ENCODE results near the gene HDLBP. TPM values are rescaled to one million over a fixed set of nuclear protein-coding genes. Genes with fewer than 3 reads are reported as not detected.

HDLBP gene
- total RNA-seq, 1 donor = 1,418 TPM

DNA sequence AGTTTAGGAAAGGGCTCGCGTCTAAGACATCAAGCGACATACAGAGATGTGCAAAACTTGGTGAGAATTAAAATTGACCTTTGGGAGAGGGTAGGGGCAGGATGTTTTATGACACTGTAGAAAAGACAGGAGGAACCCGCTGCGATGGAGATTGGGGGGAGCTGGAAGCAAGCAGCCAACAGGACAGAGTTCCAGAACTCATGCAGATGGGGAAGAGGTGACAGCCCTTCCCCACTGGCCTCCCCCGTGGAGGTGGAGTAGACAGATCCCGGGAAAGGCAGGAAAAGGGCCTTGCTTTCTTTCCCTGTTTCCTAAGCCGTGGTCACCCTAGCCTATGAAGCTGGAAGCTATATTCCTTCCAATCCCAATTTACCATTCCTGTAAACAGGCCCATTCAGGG is 87.9 kb downstream of the HDLBP start:
- Histone ChIP-seq H4K20me1 (ENCODE audit: insufficient read depth, low read length) (peaks cover 65% of the 10 kb centered on the region), H2AFZ (ENCODE audit: low read length) (no peak overlapping the region), H3K4me1 (ENCODE audit: insufficient read depth, low read length) (peaks cover 15% of the 10 kb centered on the region), H3K36me3 (ENCODE audit: insufficient read depth, low read length) (peaks cover 64% of the 10 kb centered on the region), H3K4me3 (ENCODE audit: insufficient read depth, low read length) (no peak overlapping the region), H3K4me2 (ENCODE audit: insufficient read depth, low read length) (no peak overlapping the region), H3K79me2 (ENCODE audit: insufficient read depth, low read length) (peaks cover 15% of the 10 kb centered on the region), H3K9me3 (ENCODE audit: low read depth, low read length) (no peaks in the 10 kb centered on the region), H3K27ac (ENCODE audit: low read depth, low read length) (no peak overlapping the region), H3K27me3 (ENCODE audit: insufficient read depth, low read length) (no peaks in the 10 kb centered on the region)
- TF ChIP-seq, protein P1, sequence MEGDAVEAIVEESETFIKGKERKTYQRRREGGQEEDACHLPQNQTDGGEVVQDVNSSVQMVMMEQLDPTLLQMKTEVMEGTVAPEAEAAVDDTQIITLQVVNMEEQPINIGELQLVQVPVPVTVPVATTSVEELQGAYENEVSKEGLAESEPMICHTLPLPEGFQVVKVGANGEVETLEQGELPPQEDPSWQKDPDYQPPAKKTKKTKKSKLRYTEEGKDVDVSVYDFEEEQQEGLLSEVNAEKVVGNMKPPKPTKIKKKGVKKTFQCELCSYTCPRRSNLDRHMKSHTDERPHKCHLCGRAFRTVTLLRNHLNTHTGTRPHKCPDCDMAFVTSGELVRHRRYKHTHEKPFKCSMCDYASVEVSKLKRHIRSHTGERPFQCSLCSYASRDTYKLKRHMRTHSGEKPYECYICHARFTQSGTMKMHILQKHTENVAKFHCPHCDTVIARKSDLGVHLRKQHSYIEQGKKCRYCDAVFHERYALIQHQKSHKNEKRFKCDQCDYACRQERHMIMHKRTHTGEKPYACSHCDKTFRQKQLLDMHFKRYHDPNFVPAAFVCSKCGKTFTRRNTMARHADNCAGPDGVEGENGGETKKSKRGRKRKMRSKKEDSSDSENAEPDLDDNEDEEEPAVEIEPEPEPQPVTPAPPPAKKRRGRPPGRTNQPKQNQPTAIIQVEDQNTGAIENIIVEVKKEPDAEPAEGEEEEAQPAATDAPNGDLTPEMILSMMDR (IDR thresholded peaks at IDR 0.05; ENCODE audit: extremely low read depth, low read depth, low read length) = no peak
- DNase-seq (ENCODE audit: insufficient read length, low spot score, missing footprints) = peak; percentile 53

DNA sequence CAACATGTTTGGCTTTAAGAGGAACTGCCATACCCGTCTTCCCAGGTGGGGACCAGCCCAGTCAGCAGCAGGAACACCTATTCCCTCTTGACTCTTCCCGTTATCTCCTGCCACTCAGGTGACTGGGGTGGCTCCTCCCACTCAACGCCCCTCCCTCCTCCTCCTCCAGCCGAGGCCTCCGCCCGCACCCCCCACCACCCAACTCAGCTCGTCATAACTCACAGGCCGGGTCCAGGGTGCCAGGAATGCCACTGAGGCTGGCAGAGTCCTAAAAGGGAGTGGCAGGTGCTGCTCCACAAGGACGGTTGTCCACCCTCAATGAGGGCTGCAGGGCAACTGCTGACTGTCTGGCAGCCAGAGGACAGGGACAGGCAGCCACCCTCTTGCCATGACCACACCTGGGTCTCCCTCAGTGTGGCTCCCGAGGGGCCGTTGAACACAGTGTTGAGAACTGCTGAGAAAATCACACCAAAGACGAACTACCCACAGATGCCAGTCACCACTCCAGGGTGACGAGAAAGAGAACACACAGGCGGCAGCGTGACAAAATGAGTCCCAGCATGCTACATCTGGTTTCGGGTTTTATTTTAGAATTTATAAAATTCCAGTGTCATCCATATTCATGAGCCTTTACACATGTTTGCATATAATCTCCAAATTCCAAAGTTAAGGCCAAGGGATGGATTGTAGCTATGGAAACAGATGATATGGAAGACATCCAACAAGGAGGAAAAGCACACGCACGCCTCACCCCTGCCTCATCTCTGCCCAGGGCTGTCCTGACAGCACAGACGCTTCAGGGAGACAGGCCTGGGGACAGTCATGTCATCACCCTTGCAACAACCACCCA is 88.5 kb downstream of the HDLBP start:
- DNase-seq (ENCODE audit: insufficient read length, low spot score, missing footprints) = peak; percentile 74
- Histone ChIP-seq H2AFZ (ENCODE audit: low read length) (no peak overlapping the region), H3K36me3 (ENCODE audit: insufficient read depth, low read length) (peaks cover 62% of the 10 kb centered on the region), H3K27ac (ENCODE audit: low read depth, low read length) (no peak overlapping the region), H3K79me2 (ENCODE audit: insufficient read depth, low read length) (peaks cover 14% of the 10 kb centered on the region), H3K4me1 (ENCODE audit: insufficient read depth, low read length) (peaks cover 15% of the 10 kb centered on the region), H3K9me3 (ENCODE audit: low read depth, low read length) (no peaks in the 10 kb centered on the region), H3K4me2 (ENCODE audit: insufficient read depth, low read length) (no peak overlapping the region), H3K27me3 (ENCODE audit: insufficient read depth, low read length) (no peaks in the 10 kb centered on the region), H3K4me3 (ENCODE audit: insufficient read depth, low read length) (no peak overlapping the region), H4K20me1 (ENCODE audit: insufficient read depth, low read length) (peaks cover 63% of the 10 kb centered on the region)
- TF ChIP-seq, protein P1 (IDR thresholded peaks at IDR 0.05; ENCODE audit: extremely low read depth, low read depth, low read length) = no peak

DNA sequence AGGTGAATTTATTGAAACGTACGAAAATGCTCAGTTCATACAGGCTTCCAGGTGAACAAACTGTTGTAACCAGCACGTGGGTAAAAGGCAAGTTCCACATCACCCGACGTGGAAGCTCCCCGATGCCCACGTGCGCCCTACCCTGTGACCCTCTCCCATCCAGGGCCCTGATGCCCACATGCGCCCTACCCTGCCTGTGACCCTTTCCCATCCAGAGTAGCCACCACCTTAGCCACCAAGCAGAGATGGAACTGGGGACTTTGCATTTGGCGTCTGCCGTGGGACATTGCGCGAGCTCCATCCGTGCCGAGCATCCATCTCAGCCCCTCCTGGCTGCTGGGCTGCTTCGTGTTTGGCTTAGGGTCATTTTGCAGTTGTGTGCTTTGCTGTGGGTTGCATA is 89.5 kb downstream of the HDLBP start:
- H3K27ac ChIP-seq (ENCODE audit: low read depth, low read length) = no peak overlapping the region
- H3K36me3 ChIP-seq (ENCODE audit: insufficient read depth, low read length) = peaks cover 55% of the 10 kb centered on the region
- TF ChIP-seq, protein P1 (IDR thresholded peaks at IDR 0.05; ENCODE audit: extremely low read depth, low read depth, low read length) = no peak
- H3K9me3 ChIP-seq (ENCODE audit: low read depth, low read length) = no peaks in the 10 kb centered on the region
- H3K79me2 ChIP-seq (ENCODE audit: insufficient read depth, low read length) = peaks cover 7% of the 10 kb centered on the region
- H2AFZ ChIP-seq (ENCODE audit: low read length) = no peak overlapping the region
- H4K20me1 ChIP-seq (ENCODE audit: insufficient read depth, low read length) = peaks cover 55% of the 10 kb centered on the region
- H3K4me1 ChIP-seq (ENCODE audit: insufficient read depth, low read length) = peaks cover 15% of the 10 kb centered on the region
- H3K4me3 ChIP-seq (ENCODE audit: insufficient read depth, low read length) = no peak overlapping the region
- H3K4me2 ChIP-seq (ENCODE audit: insufficient read depth, low read length) = no peak overlapping the region
- peak; percentile 39 for DNase-seq (ENCODE audit: insufficient read length, low spot score, missing footprints)
- no peaks in the 10 kb centered on the region for H3K27me3 ChIP-seq (ENCODE audit: insufficient read depth, low read length)

DNA sequence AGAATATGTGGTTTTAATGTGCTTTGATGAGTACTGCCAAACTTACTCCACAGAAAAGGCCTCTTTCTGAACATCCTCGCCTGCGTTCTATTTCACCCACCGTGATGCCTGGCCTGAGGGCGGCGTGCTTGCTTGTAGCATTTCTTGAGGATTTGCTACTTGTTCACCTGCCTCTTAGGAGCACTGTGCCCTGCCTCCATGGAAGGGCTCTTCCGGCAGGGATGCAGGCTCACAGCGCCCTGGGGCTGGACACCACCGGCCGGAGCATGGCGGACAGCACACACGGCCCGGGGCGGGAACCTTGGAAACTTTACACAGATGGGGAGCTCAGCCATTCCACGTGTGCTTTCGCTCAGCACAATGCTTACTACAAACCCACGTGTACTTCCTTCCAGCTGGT is 89.9 kb downstream of the HDLBP start:
- Histone ChIP-seq H4K20me1 (ENCODE audit: insufficient read depth, low read length) (peaks cover 55% of the 10 kb centered on the region), H3K4me1 (ENCODE audit: insufficient read depth, low read length) (peaks cover 15% of the 10 kb centered on the region), H3K36me3 (ENCODE audit: insufficient read depth, low read length) (peaks cover 50% of the 10 kb centered on the region), H2AFZ (ENCODE audit: low read length) (no peak overlapping the region), H3K9me3 (ENCODE audit: low read depth, low read length) (no peaks in the 10 kb centered on the region), H3K27me3 (ENCODE audit: insufficient read depth, low read length) (no peaks in the 10 kb centered on the region), H3K27ac (ENCODE audit: low read depth, low read length) (no peak overlapping the region), H3K4me2 (ENCODE audit: insufficient read depth, low read length) (no peak overlapping the region), H3K4me3 (ENCODE audit: insufficient read depth, low read length) (no peak overlapping the region), H3K79me2 (ENCODE audit: insufficient read depth, low read length) (peaks cover 7% of the 10 kb centered on the region)
- TF ChIP-seq, protein P1 (IDR thresholded peaks at IDR 0.05; ENCODE audit: extremely low read depth, low read depth, low read length) = no peak
- DNase-seq (ENCODE audit: insufficient read length, low spot score, missing footprints) = peak; percentile 76

Data from osteoblast (primary cell).